ENCODE data around the gene TNFSF13B. TPM values are rescaled to one million over a fixed set of nuclear protein-coding genes. Genes with fewer than 3 reads are reported as not detected.

Gene TNFSF13B
- total and polyA plus RNA-seq, 7 donors, result 1.1 to 11.5 (median 3.7) TPM

GRCh38 chr13:108346376-108346775, 76.9 kb downstream of the TNFSF13B start:
- 40 to 57% methylated on average over 8 of the region's 8 CpGs for WGBS, 2 donors
- Histone ChIP-seq H3K27me3 (no peaks in the 10 kb centered on the region), H3K9me3 (no peaks in the 10 kb centered on the region), H3K27ac (no peak overlapping the region), H3K36me3 (no peaks in the 10 kb centered on the region), H3K4me1 (no peaks in the 10 kb centered on the region), H3K4me3 (no peak overlapping the region)
- no peak for DNase-seq
- intact Hi-C loops (cut with DNase I), result no loop called here
- TF ChIP-seq CTCF (IDR thresholded peaks at IDR 0.05) (no peak), POLR2A (IDR thresholded peaks at IDR 0.05) (no peak), POLR2AphosphoS5 (IDR thresholded peaks at IDR 0.05) (no peak), EP300 (IDR thresholded peaks at IDR 0.05) (no peak)

- no peak for TF ChIP-seq POLR2AphosphoS5 (IDR thresholded peaks at IDR 0.05)
- no peak for TF ChIP-seq EP300 (IDR thresholded peaks at IDR 0.05)
- no peak for TF ChIP-seq POLR2A (IDR thresholded peaks at IDR 0.05)
- no peak for TF ChIP-seq CTCF (IDR thresholded peaks at IDR 0.05)
- WGBS, 2 donors, result 95% methylated on average over 1 of the region's 1 CpG
- Histone ChIP-seq H3K4me3 (no peak overlapping the region), H3K27me3 (no peaks in the 10 kb centered on the region), H3K9me3 (no peaks in the 10 kb centered on the region), H3K4me1 (no peaks in the 10 kb centered on the region), H3K27ac (no peak overlapping the region), H3K36me3 (no peaks in the 10 kb centered on the region)
- intact Hi-C loops (cut with DNase I), result no loop called here
- DNase-seq, result no peak
Observed at GRCh38 chr13:108349269-108349668, 79.8 kb downstream of the TNFSF13B start.

GRCh38 chr13:108350579-108350978, 81.1 kb downstream of the TNFSF13B start:
- Histone ChIP-seq H3K4me3 (no peak overlapping the region), H3K27ac (no peak overlapping the region), H3K27me3 (no peaks in the 10 kb centered on the region), H3K9me3 (no peaks in the 10 kb centered on the region), H3K36me3 (no peaks in the 10 kb centered on the region), H3K4me1 (no peaks in the 10 kb centered on the region)
- whole genome bisulfite sequencing, 2 donors, result 28 to 74% methylated on average over 9 of the region's 9 CpGs
- TF ChIP-seq CTCF (IDR thresholded peaks at IDR 0.05) (no peak), POLR2A (IDR thresholded peaks at IDR 0.05) (no peak)
- intact Hi-C loops (cut with DNase I), result no loop called here
- no peak for DNase-seq

- DNase-seq, result no peak
- Histone ChIP-seq H3K27ac (no peak overlapping the region), H3K36me3 (no peaks in the 10 kb centered on the region), H3K4me1 (no peaks in the 10 kb centered on the region), H3K27me3 (no peaks in the 10 kb centered on the region), H3K9me3 (no peaks in the 10 kb centered on the region), H3K4me3 (no peak overlapping the region)
- intact Hi-C loops (cut with DNase I), result no loop called here
- TF ChIP-seq CTCF (IDR thresholded peaks at IDR 0.05) (no peak), POLR2AphosphoS5 (IDR thresholded peaks at IDR 0.05) (no peak), EP300 (IDR thresholded peaks at IDR 0.05) (no peak), POLR2A (IDR thresholded peaks at IDR 0.05) (no peak)
- WGBS, 2 donors, result 75 to 83% methylated on average over 3 of the region's 3 CpGs
Observed at GRCh38 chr13:108352599-108352998, 83.1 kb downstream of the TNFSF13B start.

- no peak for TF ChIP-seq POLR2AphosphoS5 (IDR thresholded peaks at IDR 0.05)
- no peak for TF ChIP-seq EP300 (IDR thresholded peaks at IDR 0.05)
- TF ChIP-seq POLR2A (IDR thresholded peaks at IDR 0.05), result no peak
- no peak for TF ChIP-seq CTCF (IDR thresholded peaks at IDR 0.05)
- intact Hi-C loops (cut with DNase I), result no loop called here
- 94 to 96% methylated on average over 3 of the region's 3 CpGs for WGBS, 2 donors
- DNase-seq, result no peak
- H3K9me3 ChIP-seq, result no peaks in the 10 kb centered on the region
- no peak overlapping the region for H3K27ac ChIP-seq
- H3K4me1 ChIP-seq, result no peaks in the 10 kb centered on the region
- no peaks in the 10 kb centered on the region for H3K27me3 ChIP-seq
- H3K36me3 ChIP-seq, result no peaks in the 10 kb centered on the region
- H3K4me3 ChIP-seq, result no peak overlapping the region
Observed at GRCh38 chr13:108357228-108357627, 87.7 kb downstream of the TNFSF13B start.

All from sigmoid colon (tissue), 7 donors.